Measurements from ENCODE around the gene KDM6A.

Gene KDM6A

GRCh38 chrX:44951572-44952067 is 78.6 kb downstream of the KDM6A start:
- Histone ChIP-seq H3K4me3 (ENCODE audit: low read depth, low read length, poor library complexity, severe bottlenecking) (no peak overlapping the region), H4K20me1 (ENCODE audit: insufficient read depth, low read length) (no peaks in the 10 kb centered on the region), H3K4me2 (ENCODE audit: low read length) (no peak overlapping the region), H2AFZ (ENCODE audit: low read length) (no peak overlapping the region), H3K9me2 (ENCODE audit: low read depth, low read length) (no peaks in the 10 kb centered on the region), H3K4me1 (ENCODE audit: insufficient read depth, low read length, severe bottlenecking) (no peaks in the 10 kb centered on the region), H3K27me3 (ENCODE audit: insufficient read depth, low read length) (no peaks in the 10 kb centered on the region), H3K9me3 (ENCODE audit: low read length) (no peaks in the 10 kb centered on the region), H3K27ac (ENCODE audit: low read depth, low read length, poor library complexity, severe bottlenecking) (no peak overlapping the region), H3K36me3 (ENCODE audit: insufficient read depth, low read length) (no peaks in the 10 kb centered on the region), H3F3A (ENCODE audit: insufficient read depth, low read length) (no peaks in the 10 kb centered on the region), H3K9ac (ENCODE audit: low read length) (no peak overlapping the region), H3K79me2 (ENCODE audit: insufficient read depth, low read length) (peaks cover 94% of the 10 kb centered on the region)
- no peak for TF ChIP-seq CTCF (IDR thresholded peaks at IDR 0.05; ENCODE audit: low read length)
- TF ChIP-seq EZH2 (IDR thresholded peaks at IDR 0.05; ENCODE audit: borderline replicate concordance, low read length): no peak

- Histone ChIP-seq H3K4me2 (ENCODE audit: low read length) (no peak overlapping the region), H3K9ac (ENCODE audit: low read length) (no peak overlapping the region), H3F3A (ENCODE audit: insufficient read depth, low read length) (no peaks in the 10 kb centered on the region), H4K20me1 (ENCODE audit: insufficient read depth, low read length) (no peaks in the 10 kb centered on the region), H3K27ac (ENCODE audit: low read depth, low read length, poor library complexity, severe bottlenecking) (no peak overlapping the region), H3K4me1 (ENCODE audit: insufficient read depth, low read length, severe bottlenecking) (no peaks in the 10 kb centered on the region), H3K9me2 (ENCODE audit: low read depth, low read length) (no peaks in the 10 kb centered on the region), H3K9me3 (ENCODE audit: low read length) (no peaks in the 10 kb centered on the region), H3K4me3 (ENCODE audit: low read depth, low read length, poor library complexity, severe bottlenecking) (no peak overlapping the region), H3K36me3 (ENCODE audit: insufficient read depth, low read length) (no peaks in the 10 kb centered on the region), H3K79me2 (ENCODE audit: insufficient read depth, low read length) (peaks cover 94% of the 10 kb centered on the region), H2AFZ (ENCODE audit: low read length) (no peak overlapping the region), H3K27me3 (ENCODE audit: insufficient read depth, low read length) (no peaks in the 10 kb centered on the region)
- TF ChIP-seq EZH2 (IDR thresholded peaks at IDR 0.05; ENCODE audit: borderline replicate concordance, low read length) (no peak), CTCF (IDR thresholded peaks at IDR 0.05; ENCODE audit: low read length) (no peak)
These were observed 79.5 kb downstream of the KDM6A start for GRCh38 chrX:44952329-44953027.

- Histone ChIP-seq H3K79me2 (ENCODE audit: insufficient read depth, low read length) (peaks cover 94% of the 10 kb centered on the region), H3K4me2 (ENCODE audit: low read length) (no peak overlapping the region), H3K9me3 (ENCODE audit: low read length) (no peaks in the 10 kb centered on the region)
These were observed 80.9 kb downstream of the KDM6A start for GRCh38 chrX:44953734-44954502.

More at GRCh38 chrX:44953734-44954502, 80.9 kb downstream of the KDM6A start:
- H3K27ac ChIP-seq (ENCODE audit: low read depth, low read length, poor library complexity, severe bottlenecking): no peak overlapping the region
- no peaks in the 10 kb centered on the region for H3K4me1 ChIP-seq (ENCODE audit: insufficient read depth, low read length, severe bottlenecking)
- no peak overlapping the region for H3K4me3 ChIP-seq (ENCODE audit: low read depth, low read length, poor library complexity, severe bottlenecking)
- H3K9me2 ChIP-seq (ENCODE audit: low read depth, low read length): no peaks in the 10 kb centered on the region
- H3K36me3 ChIP-seq (ENCODE audit: insufficient read depth, low read length): no peaks in the 10 kb centered on the region
- H3K9ac ChIP-seq (ENCODE audit: low read length): no peak overlapping the region
- H3K27me3 ChIP-seq (ENCODE audit: insufficient read depth, low read length): no peaks in the 10 kb centered on the region
- H4K20me1 ChIP-seq (ENCODE audit: insufficient read depth, low read length): no peaks in the 10 kb centered on the region
- no peaks in the 10 kb centered on the region for H3F3A ChIP-seq (ENCODE audit: insufficient read depth, low read length)
- H2AFZ ChIP-seq (ENCODE audit: low read length): no peak overlapping the region
- TF ChIP-seq CTCF (IDR thresholded peaks at IDR 0.05; ENCODE audit: low read length) (no peak), EZH2 (IDR thresholded peaks at IDR 0.05; ENCODE audit: borderline replicate concordance, low read length) (no peak)
